Measurements from ENCODE around the gene PDS5B.
"Not testable (repeated sequence)": the region's sequence is repeated elsewhere in the genome, so short reads cannot be mapped to it uniquely, and the experiment has no call there.

Gene PDS5B

GRCh38 chr13:32720026-32720425, 133.8 kb downstream of the PDS5B start:
- ChIA-PET CTCF (no interaction called here), POLR2A (no interaction called here)
- H3K4me3 ChIP-seq (ENCODE audit: low read depth, low read length) = no peak overlapping the region
- no peak for TF ChIP-seq CTCF (IDR thresholded peaks at IDR 0.05; ENCODE audit: insufficient read depth, low read length, missing control alignments)
- DNase-seq (ENCODE audit: low read depth, low spot score) = no peak

DNA sequence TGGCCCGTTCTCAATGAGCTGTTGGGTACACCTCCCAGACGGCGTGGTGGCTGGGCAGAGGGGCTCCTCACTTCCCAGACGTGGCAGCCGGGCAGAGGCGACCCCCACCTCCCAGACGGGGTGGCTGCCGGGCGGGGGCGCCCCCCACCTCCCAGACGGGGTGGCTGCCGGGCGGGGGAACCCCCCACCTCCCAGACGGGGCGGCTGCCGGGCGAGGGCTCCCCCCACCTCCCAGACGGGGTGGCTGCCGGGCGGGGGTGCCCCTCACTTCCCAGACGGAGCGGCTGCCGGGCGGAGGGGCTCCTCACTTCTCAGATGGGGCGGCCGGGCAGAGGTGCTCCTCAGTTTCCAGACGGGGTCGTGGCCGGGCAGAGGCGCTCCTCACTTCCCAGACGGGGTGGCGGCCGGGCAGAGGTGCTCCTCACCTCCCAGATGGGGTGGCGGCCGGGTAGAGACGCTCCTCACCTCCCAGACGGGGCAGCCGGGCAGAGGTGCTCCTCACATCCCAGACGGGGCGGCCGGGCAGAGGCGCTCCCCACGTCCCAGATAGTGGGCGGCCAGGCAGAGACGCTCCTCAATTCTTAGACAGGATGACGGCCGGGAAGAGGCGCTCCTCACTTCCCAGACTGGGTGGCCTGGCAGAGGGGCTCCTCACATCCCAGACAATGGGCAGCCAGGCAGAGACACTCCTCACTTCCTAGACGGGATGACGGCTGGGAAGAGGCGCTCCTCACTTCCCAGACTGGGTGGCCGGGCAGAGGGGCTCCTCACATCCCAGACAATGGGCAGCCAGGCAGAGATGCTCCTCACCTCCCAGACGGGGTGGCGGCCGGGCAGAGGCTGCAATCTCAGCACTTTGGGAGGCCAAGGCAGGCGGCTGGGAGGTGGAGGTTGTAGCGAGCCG, 135.1 kb downstream of the PDS5B start:
- CTCF ChIA-PET; POLR2A ChIA-PET; DNase-seq (ENCODE audit: low read depth, low spot score): not testable (repeated sequence)

DNA sequence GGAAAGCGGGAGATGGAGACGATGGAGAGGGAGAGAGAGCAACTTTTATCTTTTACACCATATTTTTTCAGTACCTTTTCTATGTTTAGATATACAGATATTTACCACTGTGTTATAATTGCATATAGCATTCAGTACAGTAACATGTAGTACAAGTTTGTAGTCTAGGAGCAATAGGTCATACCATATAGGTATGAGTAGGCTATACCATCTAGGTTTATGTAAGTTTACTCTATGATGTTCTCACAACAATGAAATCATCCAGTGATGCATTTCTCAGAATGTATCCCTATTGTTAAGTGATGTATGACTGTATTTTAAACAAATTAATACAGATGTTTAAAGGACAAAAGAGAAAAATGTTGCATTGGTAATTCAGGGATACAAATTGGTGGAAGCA, 136.1 kb downstream of the PDS5B start:
- H3K4me3 ChIP-seq (ENCODE audit: low read depth, low read length) = no peak overlapping the region
- CTCF ChIA-PET = interaction anchor here (1.2 kb wide), 1 partner anchor 54 kb away, joined by 3 read pairs; no protein-coding TSS in a partner anchor
- no peak for DNase-seq (ENCODE audit: low read depth, low spot score)
- POLR2A ChIA-PET = no interaction called here
- no peak for TF ChIP-seq CTCF (IDR thresholded peaks at IDR 0.05; ENCODE audit: insufficient read depth, low read length, missing control alignments)

More for the DNA sequence above, 135.1 kb downstream of the PDS5B start:
- H3K4me3 ChIP-seq (ENCODE audit: low read depth, low read length) = not testable (repeated sequence)

DNA sequence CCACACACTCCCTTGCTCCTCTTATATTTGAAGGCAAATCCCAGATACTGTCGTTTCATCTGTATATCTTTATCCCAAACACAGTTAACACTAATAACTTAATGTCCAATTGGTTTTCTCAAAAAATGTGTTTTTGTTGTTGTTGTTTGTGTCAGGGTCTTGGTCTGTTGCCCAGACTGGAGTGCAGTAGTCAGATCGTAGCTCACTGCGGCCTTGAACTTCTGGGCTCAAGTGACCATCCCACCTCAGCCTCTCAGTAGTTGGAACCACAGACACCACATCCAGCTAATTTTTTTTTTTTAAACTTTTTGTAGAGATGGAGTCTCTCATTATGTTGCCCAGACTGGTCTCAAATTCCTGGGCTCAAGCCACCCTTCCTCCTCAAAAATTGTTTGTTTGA, 137.7 kb downstream of the PDS5B start:
- ChIA-PET POLR2A (no interaction called here), CTCF (no interaction called here)
- H3K4me3 ChIP-seq (ENCODE audit: low read depth, low read length) = no peak overlapping the region
- no peak for DNase-seq (ENCODE audit: low read depth, low spot score)
- no peak for TF ChIP-seq CTCF (IDR thresholded peaks at IDR 0.05; ENCODE audit: insufficient read depth, low read length, missing control alignments)

DNA sequence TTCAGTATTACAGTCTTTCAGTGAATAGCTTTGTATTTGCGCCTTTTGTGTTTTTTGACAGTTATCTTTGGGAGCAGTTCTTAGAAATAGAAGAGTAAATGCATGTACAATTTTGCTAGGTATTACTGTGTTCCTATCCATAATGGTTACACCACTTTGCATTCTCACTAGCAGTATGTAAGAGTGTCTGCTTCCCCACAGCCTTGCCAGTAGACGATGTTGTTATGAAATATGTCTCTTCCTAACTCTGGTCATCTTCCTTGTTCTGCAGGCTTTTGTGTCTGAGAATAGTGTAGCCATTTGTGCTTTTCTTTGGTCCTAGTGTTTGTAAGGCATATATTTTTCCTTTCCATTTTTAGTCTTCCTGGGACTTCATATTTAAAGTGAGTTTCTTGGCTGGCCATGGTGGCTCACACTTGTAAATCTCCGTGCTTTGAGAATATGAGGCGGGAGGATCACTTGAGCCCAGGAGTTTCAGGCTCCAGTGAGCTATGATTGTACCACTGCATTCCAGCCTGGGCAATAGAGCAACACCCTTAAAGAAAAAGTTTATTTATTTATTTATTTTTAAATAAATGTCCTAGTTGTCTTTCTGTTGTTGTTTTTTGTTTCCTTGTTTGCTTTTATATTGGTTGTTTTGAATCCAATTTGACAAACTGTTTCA, 140.3 kb downstream of the PDS5B start:
- no peak for TF ChIP-seq CTCF (IDR thresholded peaks at IDR 0.05; ENCODE audit: insufficient read depth, low read length, missing control alignments)
- no peak for DNase-seq (ENCODE audit: low read depth, low spot score)
- H3K4me3 ChIP-seq (ENCODE audit: low read depth, low read length) = no peak overlapping the region
- CTCF ChIA-PET = no interaction called here
- POLR2A ChIA-PET = no interaction called here

DNA sequence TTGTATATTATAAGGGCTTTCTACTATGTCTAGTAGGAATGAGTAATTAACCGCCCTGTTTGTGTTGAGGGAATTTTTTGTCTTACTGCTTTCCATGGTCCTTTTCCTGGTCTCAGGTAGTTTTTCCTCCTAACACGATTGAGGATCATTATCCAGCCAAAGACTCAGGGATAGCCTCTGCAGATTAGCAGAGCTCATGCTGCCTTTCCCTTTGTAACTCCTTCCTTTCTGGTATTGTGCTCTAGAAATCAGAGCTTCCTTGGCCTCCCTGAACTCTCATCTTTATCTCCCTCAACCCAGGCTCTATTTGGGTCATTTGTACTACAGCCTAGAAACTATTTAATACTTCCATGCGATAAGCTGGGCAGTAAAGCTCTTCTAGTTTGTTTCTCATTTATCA, 142.1 kb downstream of the PDS5B start:
- TF ChIP-seq CTCF (IDR thresholded peaks at IDR 0.05; ENCODE audit: insufficient read depth, low read length, missing control alignments) = no peak
- DNase-seq (ENCODE audit: low read depth, low spot score) = no peak
- H3K4me3 ChIP-seq (ENCODE audit: low read depth, low read length) = no peak overlapping the region
- ChIA-PET CTCF (no interaction called here), POLR2A (no interaction called here)

GRCh38 chr13:32729097-32729496, 142.8 kb downstream of the PDS5B start:
- CTCF ChIA-PET; H3K4me3 ChIP-seq (ENCODE audit: low read depth, low read length); DNase-seq (ENCODE audit: low read depth, low spot score); POLR2A ChIA-PET: not testable (repeated sequence)

All from AG04449 (cell line).